ENCODE measurements around the gene MLXIP.

MLXIP gene

DNA sequence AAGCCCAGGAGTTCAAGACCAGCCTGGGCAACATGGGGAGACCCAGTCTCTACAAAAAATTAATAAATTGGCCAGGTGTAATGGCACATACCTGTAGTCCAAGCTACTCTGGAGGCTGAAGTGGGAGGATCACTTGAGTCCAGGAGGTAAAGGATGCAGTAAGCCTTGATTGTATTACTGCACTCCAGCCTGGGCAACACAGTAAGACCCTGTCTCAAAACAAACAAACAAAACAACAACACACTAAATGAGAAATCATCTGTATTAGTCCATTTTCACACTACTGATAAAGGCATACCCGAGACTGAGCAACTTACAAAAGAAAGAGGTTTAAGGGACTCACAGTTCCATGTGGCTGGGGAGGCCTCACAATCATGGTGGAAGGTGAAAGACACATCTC, 4.7 kb upstream of the MLXIP start:
- TF ChIP-seq FOXP2 (optimal IDR thresholded peaks at IDR 0.05; ENCODE audit: borderline replicate concordance, extremely low read depth, extremely low read length, insufficient read depth) (no peak), SIN3A (IDR thresholded peaks at IDR 0.05; ENCODE audit: borderline replicate concordance, insufficient read depth, low read length) (no peak), REST (IDR thresholded peaks at IDR 0.05; ENCODE audit: insufficient read depth in 1 of 2, low read depth in 2 of 2, low read length in 2 of 2) (no peak), TAF1 (IDR thresholded peaks at IDR 0.05; ENCODE audit: borderline replicate concordance, insufficient read depth, low read length) (no peak), POLR2AphosphoS5 (IDR thresholded peaks at IDR 0.05; ENCODE audit: low read depth, low read length) (no peak)

DNA sequence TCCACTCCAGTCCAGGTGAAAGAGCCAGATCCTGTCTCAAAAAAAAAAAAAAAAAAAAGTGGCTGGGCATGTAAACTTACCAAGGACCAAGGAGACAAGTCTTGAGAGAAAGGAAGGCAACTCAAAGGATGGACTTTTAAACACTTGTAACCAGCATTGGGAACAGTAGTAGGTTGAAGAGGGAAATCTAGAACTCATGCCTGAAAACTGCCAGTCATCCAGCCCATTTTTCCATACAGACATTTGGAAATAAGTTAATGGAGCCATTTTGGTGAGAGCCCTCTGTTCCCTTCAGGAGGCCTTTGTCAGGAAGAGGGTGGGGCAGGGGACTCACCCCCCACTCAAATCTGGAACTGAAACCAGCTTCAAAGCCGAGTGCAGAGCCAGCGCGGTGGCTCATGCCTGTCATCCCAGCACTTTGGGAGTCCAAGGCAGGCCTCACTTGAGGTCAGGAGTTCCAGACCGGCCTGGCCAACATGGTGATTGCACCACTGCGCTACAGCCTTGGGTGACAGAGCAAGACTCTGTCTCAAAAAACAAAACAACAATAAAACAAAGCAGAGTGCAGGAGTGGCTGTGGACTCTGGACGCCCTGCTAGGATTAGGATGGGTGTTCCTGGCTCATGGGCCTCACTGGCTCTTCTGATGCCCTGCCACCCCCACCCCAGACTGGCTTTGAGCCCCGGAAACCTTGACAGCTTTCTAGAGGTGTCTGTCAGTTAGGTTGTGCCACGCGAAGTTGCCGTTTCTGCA, 1.6 kb upstream of the MLXIP start:
- TF ChIP-seq REST (IDR thresholded peaks at IDR 0.05; ENCODE audit: insufficient read depth in 1 of 2, low read depth in 2 of 2, low read length in 2 of 2) (no peak), FOXP2 (optimal IDR thresholded peaks at IDR 0.05; ENCODE audit: borderline replicate concordance, extremely low read depth, extremely low read length, insufficient read depth) (no peak), SIN3A (IDR thresholded peaks at IDR 0.05; ENCODE audit: borderline replicate concordance, insufficient read depth, low read length) (no peak), TAF1 (IDR thresholded peaks at IDR 0.05; ENCODE audit: borderline replicate concordance, insufficient read depth, low read length) (no peak), POLR2AphosphoS5 (IDR thresholded peaks at IDR 0.05; ENCODE audit: low read depth, low read length) (no peak)

GRCh38 chr12:122079033-122079531, 526 bp downstream of the MLXIP start:
- TF ChIP-seq SIN3A (IDR thresholded peaks at IDR 0.05; ENCODE audit: borderline replicate concordance, insufficient read depth, low read length) (no peak), REST (IDR thresholded peaks at IDR 0.05; ENCODE audit: insufficient read depth in 1 of 2, low read depth in 2 of 2, low read length in 2 of 2) (no peak), TAF1 (IDR thresholded peaks at IDR 0.05; ENCODE audit: borderline replicate concordance, insufficient read depth, low read length) (no peak), FOXP2 (optimal IDR thresholded peaks at IDR 0.05; ENCODE audit: borderline replicate concordance, extremely low read depth, extremely low read length, insufficient read depth) (no peak), POLR2AphosphoS5 (IDR thresholded peaks at IDR 0.05; ENCODE audit: low read depth, low read length) (no peak)

DNA sequence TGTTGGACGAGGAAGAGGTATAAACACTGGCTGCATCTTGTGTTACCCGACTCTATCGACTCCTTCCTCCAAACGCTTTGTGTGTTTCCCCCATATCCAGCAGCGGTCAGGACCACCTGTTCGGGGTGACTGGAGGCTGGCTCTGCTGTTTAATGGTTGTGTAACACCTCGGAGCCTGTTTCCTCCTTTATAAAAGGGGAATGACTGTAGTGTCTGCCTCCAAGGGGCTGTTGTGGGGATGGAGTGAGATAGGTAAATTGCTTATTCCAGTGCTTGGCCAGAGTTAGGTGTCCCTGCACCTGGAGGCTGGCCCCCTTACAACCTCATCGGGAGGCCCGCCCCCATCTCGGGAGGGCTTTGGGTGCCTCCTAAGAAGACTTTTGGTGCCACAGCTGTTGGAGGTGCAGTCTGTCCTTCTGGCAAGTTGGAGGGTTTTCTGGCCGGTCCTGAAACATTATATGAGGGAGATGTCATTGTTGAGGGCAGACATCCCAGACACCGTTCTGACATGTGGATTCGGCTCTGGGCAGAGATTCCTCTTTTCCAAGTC, 1.1 kb downstream of the MLXIP start:
- TF ChIP-seq REST (IDR thresholded peaks at IDR 0.05; ENCODE audit: insufficient read depth in 1 of 2, low read depth in 2 of 2, low read length in 2 of 2) = no peak
- no peak for TF ChIP-seq SIN3A (IDR thresholded peaks at IDR 0.05; ENCODE audit: borderline replicate concordance, insufficient read depth, low read length)
- no peak for TF ChIP-seq TAF1 (IDR thresholded peaks at IDR 0.05; ENCODE audit: borderline replicate concordance, insufficient read depth, low read length)
- TF ChIP-seq POLR2AphosphoS5 (IDR thresholded peaks at IDR 0.05; ENCODE audit: low read depth, low read length) = no peak
- no peak for TF ChIP-seq FOXP2 (optimal IDR thresholded peaks at IDR 0.05; ENCODE audit: borderline replicate concordance, extremely low read depth, extremely low read length, insufficient read depth)

Measured in PFSK-1 (cell line).